Prostate gland (tissue), 2 donors: Measurements from ENCODE around the gene PPFIBP2.

ENCODE experiments used
- POLR2AphosphoS5 ChIP-seq: sonication (generic); formaldehyde crosslinking; IDR thresholded peaks from one replicate; pipeline ENCODE4 v1.6.1; 2017; ENCODE audit warnings: antibody characterized with exemption
- TF ChIP-seq, protein P1 (sequence below), 4 experiments: fragments of 200-600 bp in 2 of 4; fragments of 450-650 bp in 2 of 4; sonication (generic) in 2 of 4; IDR thresholded peaks; 1 replicate in 3 of 4; 2 replicates in 1 of 4; pipeline ENCODE4 v1.5.1; 2016 to 2019; ENCODE audit warnings: antibody characterized with exemption in 4 of 4, mild to moderate bottlenecking in 2 of 4, moderate library complexity in 2 of 4

- TF ChIP-seq, protein P1, sequence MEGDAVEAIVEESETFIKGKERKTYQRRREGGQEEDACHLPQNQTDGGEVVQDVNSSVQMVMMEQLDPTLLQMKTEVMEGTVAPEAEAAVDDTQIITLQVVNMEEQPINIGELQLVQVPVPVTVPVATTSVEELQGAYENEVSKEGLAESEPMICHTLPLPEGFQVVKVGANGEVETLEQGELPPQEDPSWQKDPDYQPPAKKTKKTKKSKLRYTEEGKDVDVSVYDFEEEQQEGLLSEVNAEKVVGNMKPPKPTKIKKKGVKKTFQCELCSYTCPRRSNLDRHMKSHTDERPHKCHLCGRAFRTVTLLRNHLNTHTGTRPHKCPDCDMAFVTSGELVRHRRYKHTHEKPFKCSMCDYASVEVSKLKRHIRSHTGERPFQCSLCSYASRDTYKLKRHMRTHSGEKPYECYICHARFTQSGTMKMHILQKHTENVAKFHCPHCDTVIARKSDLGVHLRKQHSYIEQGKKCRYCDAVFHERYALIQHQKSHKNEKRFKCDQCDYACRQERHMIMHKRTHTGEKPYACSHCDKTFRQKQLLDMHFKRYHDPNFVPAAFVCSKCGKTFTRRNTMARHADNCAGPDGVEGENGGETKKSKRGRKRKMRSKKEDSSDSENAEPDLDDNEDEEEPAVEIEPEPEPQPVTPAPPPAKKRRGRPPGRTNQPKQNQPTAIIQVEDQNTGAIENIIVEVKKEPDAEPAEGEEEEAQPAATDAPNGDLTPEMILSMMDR (IDR thresholded peaks at IDR 0.05), result peak in 1 of 4 experiments; percentile 39
- no peak for TF ChIP-seq POLR2AphosphoS5
Observed at GRCh38 chr11:7548659-7549274, 35.0 kb downstream of the PPFIBP2 start.
